Neural cell (in vitro differentiated cells): Measurements from ENCODE around the gene WASF3. TPM values are rescaled to one million over a fixed set of nuclear protein-coding genes. Genes with fewer than 3 reads are reported as not detected.
A peak's percentile ranks its signal among the peaks of the same experiment; 100 is the strongest.

Source experiments
- H2AFZ ChIP-seq: fragments of 200-600, 300-800 bp; sonication (generic), shearing (Covaris generic); 2 replicates; pipeline ENCODE4 v1.6.0; 2014; ENCODE audit warnings: low read depth, mild to moderate bottlenecking, antibody characterized with exemption, low read length, moderate library complexity
- H3F3A ChIP-seq: fragments of 200-600 bp; shearing (Covaris generic); 2 replicates; pipeline ENCODE4 v1.6.1; 2016; ENCODE audit warnings: mild to moderate bottlenecking, moderate library complexity, mixed read lengths, antibody characterized with exemption, low read length; ENCODE audit not compliant: insufficient read depth, poor library complexity, severe bottlenecking
- H3K27ac ChIP-seq: fragments of 200-600, 300-800 bp; sonication (generic), shearing (Covaris generic); 2 replicates; pipeline ENCODE4 v1.5.1; 2014; ENCODE audit warnings: mild to moderate bottlenecking, low read length, moderate library complexity
- H3K27me3 ChIP-seq: fragments of 300-800, 200-600 bp; sonication (generic), shearing (Covaris generic); 2 replicates; pipeline ENCODE4 v1.6.0; 2014; ENCODE audit warnings: mild to moderate bottlenecking, low read depth, low read length, moderate library complexity; ENCODE audit not compliant: insufficient read depth
- H3K36me3 ChIP-seq: fragments of 300-800, 200-600 bp; sonication (generic), shearing (Covaris generic); 2 replicates; pipeline ENCODE4 v1.5.1; 2014; ENCODE audit warnings: mild to moderate bottlenecking, antibody characterized with exemption, low read length, moderate library complexity; ENCODE audit not compliant: insufficient read depth
- H3K4me2 ChIP-seq: fragments of 300-800, 200-600 bp; sonication (generic), shearing (Covaris generic); 2 replicates; pipeline ENCODE4 v1.6.0; 2014; ENCODE audit warnings: mild to moderate bottlenecking, low read length
- H3K4me3 ChIP-seq: fragments of 300-800, 200-600 bp; sonication (generic), shearing (Covaris generic); 2 replicates; pipeline ENCODE4 v1.5.1; 2014; ENCODE audit warnings: mild to moderate bottlenecking, low read length, moderate library complexity
- H3K79me2 ChIP-seq: fragments of 200-600 bp; shearing (Covaris generic); replicated peaks from 2 replicates; pipeline ENCODE4 v1.6.0; 2014; ENCODE audit warnings: mild to moderate bottlenecking, low read length, moderate library complexity; ENCODE audit not compliant: insufficient read depth
- H3K9ac ChIP-seq: fragments of 300-800, 200-600 bp; sonication (generic), shearing (Covaris generic); 2 replicates; pipeline ENCODE4 v1.6.1; 2016; ENCODE audit warnings: mild to moderate bottlenecking, low read length, mixed read lengths
- H3K9me2 ChIP-seq: fragments of 200-600 bp; shearing (Covaris generic); 2 replicates; pipeline ENCODE4 v1.6.1; 2016; ENCODE audit warnings: mild to moderate bottlenecking, low read length, mixed read lengths; ENCODE audit not compliant: insufficient read depth
- H3K9me3 ChIP-seq: fragments of 200-600, 300-800 bp; sonication (generic), shearing (Covaris generic); 2 replicates; pipeline ENCODE4 v1.6.1; 2016; ENCODE audit warnings: mild to moderate bottlenecking, mixed run types, low read length, moderate library complexity, mixed read lengths
- H4K20me1 ChIP-seq: fragments of 200-600 bp; shearing (Covaris generic); 2 replicates; pipeline ENCODE4 v1.6.1; 2016; ENCODE audit warnings: mild to moderate bottlenecking, mixed run types; ENCODE audit not compliant: insufficient read depth
- CTCF ChIP-seq: fragments of 450-650 bp; IDR thresholded peaks from 2 replicates; pipeline ENCODE4 v1.5.1; 2014; ENCODE audit warnings: antibody characterized with exemption, mild to moderate bottlenecking, moderate library complexity; ENCODE audit not compliant: poor library complexity, severe bottlenecking
- EP300 ChIP-seq: fragments of 450-650 bp; conservative IDR thresholded peaks from 2 replicates; pipeline ENCODE4 v1.6.1; 2014; ENCODE audit warnings: antibody characterized with exemption, mild to moderate bottlenecking, moderate library complexity; ENCODE audit not compliant: poor library complexity, severe bottlenecking
- EZH2 ChIP-seq: fragments of 200-600, 300-800 bp; shearing (Covaris generic), sonication (generic); IDR thresholded peaks from 2 replicates; pipeline ENCODE4 v1.6.1; 2014; ENCODE audit warnings: antibody characterized with exemption, low read length, borderline replicate concordance, mild to moderate bottlenecking; ENCODE audit not compliant: insufficient read depth, poor library complexity, severe bottlenecking
- MXI1 ChIP-seq: fragments of 450-650 bp; conservative IDR thresholded peaks from 2 replicates; pipeline ENCODE4 v1.6.1; 2014; ENCODE audit warnings: antibody characterized with exemption, mild to moderate bottlenecking; ENCODE audit not compliant: poor library complexity, severe bottlenecking
- POLR2AphosphoS5 ChIP-seq: IDR thresholded peaks from 2 replicates; pipeline ENCODE4 v1.6.1; 2012
- RAD21 ChIP-seq: fragments of 450-650 bp; conservative IDR thresholded peaks from 2 replicates; pipeline ENCODE4 v1.6.1; 2014; ENCODE audit warnings: antibody characterized with exemption, mild to moderate bottlenecking, moderate library complexity
- SMC3 ChIP-seq: fragments of 450-650 bp; conservative IDR thresholded peaks from 2 replicates; pipeline ENCODE4 v1.6.1; 2014; ENCODE audit warnings: antibody characterized with exemption, mild to moderate bottlenecking, moderate library complexity; ENCODE audit not compliant: poor library complexity
- TAF1 ChIP-seq: IDR thresholded peaks from 2 replicates; pipeline ENCODE4 v1.6.1; 2012; ENCODE audit warnings: low read depth
- polyA plus RNA-seq: library from polyadenylated mRNA; depleted of rRNA; stranded (reverse); fragments of >200 nt; gene quantifications from 2 replicates; pipeline ENCODE4 v1.2.3, GENCODE V29; 2014
- TF ChIP-seq, protein P1 (sequence below): IDR thresholded peaks from 2 replicates; pipeline ENCODE4 v1.6.1; 2012; ENCODE audit warnings: borderline replicate concordance

The WASF3 gene
- polyA plus RNA-seq, 1 donor from 2014 or later = 44.5 TPM

GRCh38 chr13:26529441-26529840 lies 28.0 kb upstream of the WASF3 start:
- H2AFZ ChIP-seq = no peak overlapping the region
- no peaks in the 10 kb centered on the region for H3K36me3 ChIP-seq
- peak overlapping the region; percentile 71 for H3K27ac ChIP-seq
- H3K9me2 ChIP-seq = no peaks in the 10 kb centered on the region
- no peaks in the 10 kb centered on the region for H4K20me1 ChIP-seq
- no peak overlapping the region for H3K9ac ChIP-seq
- TF ChIP-seq CTCF (no peak), MXI1 (no peak), POLR2AphosphoS5 (no peak)
- TF ChIP-seq, protein P1, sequence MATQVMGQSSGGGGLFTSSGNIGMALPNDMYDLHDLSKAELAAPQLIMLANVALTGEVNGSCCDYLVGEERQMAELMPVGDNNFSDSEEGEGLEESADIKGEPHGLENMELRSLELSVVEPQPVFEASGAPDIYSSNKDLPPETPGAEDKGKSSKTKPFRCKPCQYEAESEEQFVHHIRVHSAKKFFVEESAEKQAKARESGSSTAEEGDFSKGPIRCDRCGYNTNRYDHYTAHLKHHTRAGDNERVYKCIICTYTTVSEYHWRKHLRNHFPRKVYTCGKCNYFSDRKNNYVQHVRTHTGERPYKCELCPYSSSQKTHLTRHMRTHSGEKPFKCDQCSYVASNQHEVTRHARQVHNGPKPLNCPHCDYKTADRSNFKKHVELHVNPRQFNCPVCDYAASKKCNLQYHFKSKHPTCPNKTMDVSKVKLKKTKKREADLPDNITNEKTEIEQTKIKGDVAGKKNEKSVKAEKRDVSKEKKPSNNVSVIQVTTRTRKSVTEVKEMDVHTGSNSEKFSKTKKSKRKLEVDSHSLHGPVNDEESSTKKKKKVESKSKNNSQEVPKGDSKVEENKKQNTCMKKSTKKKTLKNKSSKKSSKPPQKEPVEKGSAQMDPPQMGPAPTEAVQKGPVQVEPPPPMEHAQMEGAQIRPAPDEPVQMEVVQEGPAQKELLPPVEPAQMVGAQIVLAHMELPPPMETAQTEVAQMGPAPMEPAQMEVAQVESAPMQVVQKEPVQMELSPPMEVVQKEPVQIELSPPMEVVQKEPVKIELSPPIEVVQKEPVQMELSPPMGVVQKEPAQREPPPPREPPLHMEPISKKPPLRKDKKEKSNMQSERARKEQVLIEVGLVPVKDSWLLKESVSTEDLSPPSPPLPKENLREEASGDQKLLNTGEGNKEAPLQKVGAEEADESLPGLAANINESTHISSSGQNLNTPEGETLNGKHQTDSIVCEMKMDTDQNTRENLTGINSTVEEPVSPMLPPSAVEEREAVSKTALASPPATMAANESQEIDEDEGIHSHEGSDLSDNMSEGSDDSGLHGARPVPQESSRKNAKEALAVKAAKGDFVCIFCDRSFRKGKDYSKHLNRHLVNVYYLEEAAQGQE = peak; percentile 66
- no peaks in the 10 kb centered on the region for H3K27me3 ChIP-seq
- H3K79me2 ChIP-seq = no peaks in the 10 kb centered on the region
- no peak overlapping the region for H3K4me2 ChIP-seq
- no peaks in the 10 kb centered on the region for H3F3A ChIP-seq
- H3K9me3 ChIP-seq = no peaks in the 10 kb centered on the region
- no peak overlapping the region for H3K4me3 ChIP-seq

GRCh38 chr13:26531742-26532141 lies 25.7 kb upstream of the WASF3 start:
- Histone ChIP-seq H3K36me3 (no peaks in the 10 kb centered on the region), H2AFZ (no peak overlapping the region), H3K9me3 (no peaks in the 10 kb centered on the region), H3K4me3 (no peak overlapping the region), H4K20me1 (no peaks in the 10 kb centered on the region), H3K9ac (no peak overlapping the region), H3K27me3 (no peaks in the 10 kb centered on the region), H3K9me2 (no peaks in the 10 kb centered on the region), H3F3A (no peaks in the 10 kb centered on the region), H3K79me2 (no peaks in the 10 kb centered on the region), H3K27ac (no peak overlapping the region), H3K4me2 (no peak overlapping the region)
- TF ChIP-seq RAD21 = no peak
- no peak for TF ChIP-seq CTCF
- no peak for TF ChIP-seq MXI1
- TF ChIP-seq, protein P1 = no peak
- TF ChIP-seq TAF1 = no peak
- no peak for TF ChIP-seq SMC3
- no peak for TF ChIP-seq EP300
- no peak for TF ChIP-seq POLR2AphosphoS5
- no peak for TF ChIP-seq EZH2
